T-helper 1 cell (primary cell): ENCODE results near the gene STAP2.

Experiments
- DNase-seq, 5 donors: peaks; one replicate each; pipeline ENCODE4 v3.0.0-alpha.2; 2012 to 2020

Gene STAP2

DNA sequence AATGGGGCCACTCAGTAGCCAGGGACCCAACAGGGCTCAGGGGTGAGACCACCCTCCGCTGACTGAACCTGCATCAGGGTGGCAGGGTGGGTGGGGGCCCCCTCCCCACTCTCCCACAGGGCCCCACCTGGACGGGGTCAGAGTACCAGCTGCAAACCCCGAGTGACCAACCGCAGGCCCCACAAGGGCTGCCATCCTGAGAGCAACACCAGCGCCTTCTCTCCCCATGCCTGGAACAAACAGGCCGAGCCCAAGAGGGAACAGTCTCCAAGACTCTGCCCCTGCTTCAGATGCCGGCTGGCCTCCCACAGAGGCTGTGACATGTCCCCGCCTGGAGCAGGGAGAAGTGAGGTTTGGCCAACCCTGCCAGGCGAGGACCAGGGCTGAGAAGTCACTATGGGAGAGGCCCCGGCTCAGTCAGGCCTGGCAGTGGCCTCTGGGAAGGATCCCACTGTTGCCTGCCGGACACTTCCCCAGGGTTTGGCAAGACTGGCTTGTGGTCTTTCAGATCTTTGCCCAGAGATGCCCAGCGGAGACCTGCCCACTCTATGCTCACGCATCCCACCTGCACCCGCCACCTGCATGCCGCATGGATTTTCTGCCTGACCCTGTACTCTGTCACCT lies 31.9 kb upstream of the STAP2 start:
- DNase-seq: no peak

DNA sequence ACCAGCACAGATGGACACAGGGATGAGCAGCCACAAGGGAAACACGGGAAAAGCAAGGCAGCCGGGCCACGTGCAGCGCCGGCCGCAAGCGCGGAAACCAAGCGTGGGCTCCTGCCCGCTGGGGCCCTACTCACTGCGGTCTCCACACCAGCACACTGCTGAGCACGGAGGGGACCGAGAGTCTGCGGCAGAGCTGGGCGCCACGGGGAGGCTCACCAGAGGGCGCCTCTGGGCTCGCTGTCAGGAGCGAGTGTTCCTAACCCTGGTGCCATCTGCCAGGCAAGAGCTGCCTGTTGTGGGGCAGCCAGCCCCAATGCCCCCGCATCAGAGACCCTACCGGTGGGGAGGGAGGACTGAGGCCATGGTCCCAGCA lies 31.2 kb upstream of the STAP2 start:
- peak; percentile 44 to 90 (median 65) for DNase-seq

DNA sequence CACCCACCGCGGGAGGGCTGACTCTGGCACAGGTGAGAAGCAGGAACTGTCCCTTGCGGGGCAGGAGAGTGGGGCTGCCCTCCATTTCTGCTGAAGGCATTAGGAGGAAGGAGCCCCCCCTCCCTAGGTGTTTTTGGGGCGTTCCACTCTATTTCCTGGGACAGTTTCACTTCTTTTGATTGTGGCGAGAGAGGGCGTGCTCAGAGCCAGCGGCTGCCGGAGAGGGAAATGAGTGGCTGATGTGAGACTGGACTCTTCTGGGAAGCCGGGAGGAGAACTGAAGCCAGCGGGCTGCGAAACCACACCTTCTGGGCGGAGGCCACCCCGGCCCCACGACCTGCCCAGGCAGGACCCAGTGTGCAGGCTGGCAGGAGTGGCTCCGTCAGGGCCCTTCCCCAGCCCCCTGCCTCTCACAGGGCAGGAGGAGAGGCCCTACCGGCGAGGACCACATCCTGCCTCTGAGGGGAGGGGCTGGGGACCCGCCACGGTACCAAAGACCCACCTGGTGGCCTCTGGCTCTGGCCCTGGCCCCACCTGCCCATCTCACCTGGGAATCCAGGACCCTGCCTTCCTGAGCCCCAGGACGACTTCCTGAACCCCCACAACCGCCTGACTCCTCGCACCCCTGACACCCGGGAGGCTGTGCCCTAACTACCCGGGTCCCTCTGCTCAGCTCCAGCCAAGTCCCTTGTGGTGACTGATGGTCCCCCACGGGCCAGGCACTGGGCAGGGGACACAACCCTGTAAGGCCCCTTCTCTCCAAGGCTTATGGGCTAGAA lies 30.7 kb upstream of the STAP2 start:
- peak; percentile 56 to 93 (median 68) for DNase-seq

DNA sequence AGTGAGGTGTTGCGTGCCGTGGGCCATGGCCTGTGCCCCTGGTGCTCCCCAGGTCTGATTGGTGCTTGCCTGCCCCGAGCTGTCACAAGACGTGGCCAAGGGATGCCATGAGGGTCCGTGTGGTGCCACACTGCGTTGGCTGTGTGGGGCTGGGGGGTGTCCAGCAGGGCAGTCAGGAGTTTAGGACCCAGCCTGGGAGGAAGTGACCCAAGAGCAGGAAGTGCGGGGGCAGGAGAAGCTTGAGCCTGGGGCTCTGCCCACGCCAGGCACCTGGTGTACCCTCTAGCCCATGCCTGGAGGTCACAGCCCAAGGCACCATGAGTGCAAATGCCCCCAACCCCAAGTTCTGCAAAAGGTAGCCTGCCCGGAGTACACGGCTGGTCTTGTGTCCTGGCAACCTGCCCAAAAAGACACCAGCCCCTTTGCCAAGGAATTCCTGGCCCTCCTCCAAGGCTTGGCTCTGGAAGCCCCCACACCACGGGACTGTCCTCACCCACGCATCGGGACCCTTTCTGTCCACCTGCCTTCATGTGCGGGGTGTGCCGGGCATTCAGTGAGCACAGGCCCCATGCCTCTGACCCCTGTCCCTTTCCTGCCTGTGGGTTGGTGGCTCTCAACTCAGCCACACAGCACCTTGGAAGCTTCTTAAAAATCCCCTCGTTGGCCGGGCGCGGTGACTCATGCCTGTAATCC lies 29.6 kb upstream of the STAP2 start:
- no peak for DNase-seq

DNA sequence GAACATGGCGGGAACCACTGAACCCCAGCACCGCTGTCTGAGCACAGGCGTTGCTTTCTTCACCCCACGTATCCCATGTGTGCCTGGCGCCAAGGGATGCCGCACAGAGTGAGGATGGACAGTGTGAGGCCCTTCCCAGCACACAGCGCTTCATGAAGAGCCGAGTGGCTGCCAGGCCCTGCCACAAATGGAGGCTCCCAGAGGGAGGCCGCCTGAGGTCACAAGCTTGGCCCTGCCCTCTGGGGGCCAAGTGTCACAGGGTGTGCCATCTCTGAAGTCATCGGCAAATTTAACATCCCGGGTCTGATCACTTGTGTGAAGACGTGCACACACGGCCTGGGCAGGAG lies 29.1 kb upstream of the STAP2 start:
- DNase-seq: no peak

DNA sequence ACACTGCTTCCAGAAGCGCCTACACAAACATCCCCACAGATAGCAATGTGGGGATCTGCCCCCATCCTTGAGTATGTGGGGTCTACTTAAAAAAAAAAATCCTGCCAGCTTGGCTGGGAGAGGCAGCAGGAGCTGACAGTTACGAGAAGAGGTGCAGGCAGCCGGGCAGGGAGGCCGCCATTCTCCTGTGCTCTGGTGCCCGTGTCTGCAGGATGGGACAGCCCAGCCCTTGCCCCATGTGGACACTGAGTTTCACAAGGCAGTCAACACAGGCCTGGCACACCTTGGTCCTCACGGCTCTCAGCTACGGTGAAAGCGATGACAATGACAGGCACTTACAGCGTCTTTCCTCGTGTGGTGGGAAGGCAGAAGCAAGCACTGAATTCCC lies 28.7 kb upstream of the STAP2 start:
- DNase-seq: no peak

DNA sequence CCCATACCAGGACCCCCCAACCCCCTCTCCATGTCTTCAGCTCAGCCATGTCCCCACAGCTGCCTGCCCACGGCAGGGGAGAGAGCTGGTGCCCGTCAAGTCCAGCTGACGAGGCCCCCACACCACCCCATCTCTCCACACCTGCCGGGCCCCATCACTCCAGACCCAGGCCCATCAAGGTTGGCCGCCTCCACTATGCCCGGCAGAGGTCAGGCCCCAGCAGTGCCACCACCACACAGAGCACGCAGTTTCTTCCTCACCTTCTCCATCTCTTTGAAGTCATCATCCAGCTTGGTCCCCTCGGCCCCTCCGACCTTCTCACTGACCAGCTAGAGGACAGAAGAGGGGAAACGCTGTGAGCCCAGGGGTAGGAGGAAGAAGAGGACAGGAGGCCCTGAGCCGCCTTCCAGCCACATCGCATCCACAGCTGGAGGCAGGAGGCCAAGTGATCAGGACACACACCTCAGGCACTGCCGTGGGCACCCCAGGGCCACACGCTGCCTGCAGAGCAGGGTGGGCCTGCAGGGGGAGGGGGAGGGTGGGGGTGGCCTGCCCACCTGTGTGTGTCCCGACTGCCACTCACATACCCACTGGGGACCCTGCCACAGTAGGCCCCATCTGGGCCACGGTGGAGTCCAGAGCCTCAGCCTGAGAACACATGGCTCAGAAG lies 28.2 kb upstream of the STAP2 start:
- DNase-seq: no peak

DNA sequence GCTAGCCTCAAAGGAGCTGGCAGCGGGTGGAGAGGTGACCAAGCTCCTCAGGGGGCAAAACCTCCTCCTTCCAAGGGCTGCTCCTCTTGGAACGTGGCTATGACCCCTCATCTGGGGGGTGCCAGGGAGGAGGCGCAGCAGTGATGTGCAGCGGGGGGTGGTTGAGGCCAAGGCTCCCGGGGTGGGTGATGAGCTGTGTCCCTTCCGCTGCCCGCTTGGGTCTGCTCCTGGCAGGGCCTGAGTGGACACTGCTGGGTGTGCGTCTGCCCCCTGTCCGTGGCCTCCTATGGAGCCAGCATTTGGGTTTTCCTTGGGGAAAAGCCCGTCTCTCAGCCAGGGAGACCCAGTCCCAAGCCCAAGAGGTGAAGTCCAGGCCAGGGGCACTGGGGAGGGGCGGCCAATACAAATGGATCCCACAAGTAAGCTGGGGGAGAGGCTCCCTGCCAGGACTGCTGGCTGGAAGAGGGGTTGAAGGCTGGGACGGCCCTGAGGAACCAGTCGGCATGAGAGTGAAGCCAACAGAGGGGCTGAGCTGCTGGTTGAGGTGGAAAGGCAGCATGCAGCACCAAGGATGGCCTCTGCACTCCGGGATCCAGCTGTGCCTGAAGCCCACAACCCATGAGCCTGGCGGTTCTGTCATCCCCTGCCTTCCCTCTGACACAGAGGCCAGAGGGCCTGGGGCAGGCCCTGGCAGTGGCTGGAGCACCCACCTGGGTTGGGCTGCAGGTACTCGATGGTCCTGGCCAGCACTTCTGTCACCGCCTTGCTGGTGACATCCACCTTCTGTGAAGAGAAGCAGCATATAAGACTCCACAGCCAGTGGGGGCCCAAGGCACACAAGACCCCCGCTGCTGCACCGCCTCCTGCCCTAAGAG lies 27.4 kb upstream of the STAP2 start:
- DNase-seq: no peak

DNA sequence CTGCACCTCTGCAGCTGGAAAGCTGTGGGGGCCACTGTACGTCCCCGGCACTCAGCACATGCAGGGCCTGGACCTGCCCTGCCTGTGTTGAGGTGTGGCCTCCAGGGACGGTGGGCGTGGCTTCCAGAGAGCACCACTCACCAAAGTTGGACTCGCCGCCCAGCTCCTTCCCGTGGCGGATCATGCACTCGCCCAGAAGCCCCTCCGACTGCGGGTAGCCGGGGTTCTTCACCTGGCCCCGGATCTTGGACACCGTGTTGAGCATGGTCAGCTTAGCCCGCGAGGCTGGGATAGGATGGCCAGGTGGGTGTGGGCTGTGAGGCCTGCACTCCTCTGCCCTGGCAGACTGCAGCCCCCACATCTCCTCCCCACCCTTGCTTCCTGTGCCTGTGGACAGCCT lies 26.7 kb upstream of the STAP2 start:
- DNase-seq: no peak

DNA sequence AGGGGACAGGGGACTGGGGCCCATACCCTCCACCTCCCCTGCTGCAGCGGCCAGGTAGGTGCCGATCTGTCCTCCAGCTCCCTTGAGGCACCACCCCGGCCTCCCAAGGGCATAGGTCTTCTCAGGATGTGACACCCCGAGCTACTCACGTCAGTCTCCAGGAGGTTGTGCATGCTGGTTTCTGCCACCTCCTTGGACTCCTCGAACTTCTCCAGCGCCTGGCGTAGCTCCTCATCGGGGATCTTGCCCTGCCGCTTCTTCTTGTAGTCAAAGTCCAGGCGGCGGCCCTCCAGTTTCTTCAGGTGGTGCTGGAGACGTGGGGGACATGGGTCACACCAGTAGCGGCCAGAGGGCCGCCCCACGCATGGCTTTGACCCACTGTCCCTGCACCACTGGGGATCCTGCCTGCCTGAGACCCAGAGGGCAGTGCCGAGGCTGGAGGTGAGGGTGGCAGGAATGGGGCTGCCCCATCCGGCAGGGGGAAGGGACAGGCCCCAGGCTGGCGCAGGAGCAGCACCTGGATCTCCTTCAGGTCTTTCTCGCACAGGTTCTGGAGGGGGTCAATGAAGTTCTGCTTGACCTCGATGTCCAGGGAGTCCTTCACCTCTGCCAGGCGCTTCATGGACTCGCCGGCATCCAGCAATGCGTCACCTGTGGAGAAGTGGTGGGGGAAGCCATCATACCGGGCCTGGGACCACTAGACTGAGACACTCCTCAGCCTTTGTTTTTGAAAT lies 25.1 kb upstream of the STAP2 start:
- DNase-seq: no peak

DNA sequence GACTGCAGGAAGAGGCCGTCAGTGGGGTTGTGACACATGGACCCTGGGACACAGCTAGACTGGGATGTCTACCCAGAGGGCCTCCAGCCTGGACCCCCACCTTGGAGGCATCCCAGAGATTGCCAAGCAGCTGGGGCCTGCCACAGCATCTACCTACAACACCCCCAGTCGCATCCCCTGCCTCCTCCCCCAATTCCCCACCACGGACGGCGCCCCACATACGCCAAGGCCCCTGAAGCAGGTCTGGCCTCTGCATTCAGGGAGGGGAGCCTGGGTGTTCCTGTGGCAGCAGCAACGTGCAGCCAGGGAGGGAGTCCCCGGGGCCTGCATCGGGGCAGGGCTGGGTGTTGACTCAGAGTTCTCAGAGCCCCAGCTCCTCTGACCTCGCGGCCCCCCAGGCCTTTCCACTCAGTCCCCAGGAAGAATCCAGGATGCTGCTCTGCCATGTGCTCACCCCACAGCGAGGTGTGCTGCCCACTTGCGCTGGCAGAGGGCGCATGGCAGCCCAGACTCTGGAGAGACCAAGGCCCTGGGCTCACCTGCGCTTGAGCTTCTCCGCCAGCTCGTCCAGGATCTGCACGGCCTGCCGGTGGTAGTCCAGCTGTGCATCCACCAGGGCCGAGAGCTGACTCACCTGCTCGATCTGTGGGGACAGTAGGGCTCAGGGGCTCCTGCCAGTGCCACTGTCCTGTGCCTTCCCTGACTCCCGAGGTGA lies 24.4 kb upstream of the STAP2 start:
- no peak for DNase-seq

DNA sequence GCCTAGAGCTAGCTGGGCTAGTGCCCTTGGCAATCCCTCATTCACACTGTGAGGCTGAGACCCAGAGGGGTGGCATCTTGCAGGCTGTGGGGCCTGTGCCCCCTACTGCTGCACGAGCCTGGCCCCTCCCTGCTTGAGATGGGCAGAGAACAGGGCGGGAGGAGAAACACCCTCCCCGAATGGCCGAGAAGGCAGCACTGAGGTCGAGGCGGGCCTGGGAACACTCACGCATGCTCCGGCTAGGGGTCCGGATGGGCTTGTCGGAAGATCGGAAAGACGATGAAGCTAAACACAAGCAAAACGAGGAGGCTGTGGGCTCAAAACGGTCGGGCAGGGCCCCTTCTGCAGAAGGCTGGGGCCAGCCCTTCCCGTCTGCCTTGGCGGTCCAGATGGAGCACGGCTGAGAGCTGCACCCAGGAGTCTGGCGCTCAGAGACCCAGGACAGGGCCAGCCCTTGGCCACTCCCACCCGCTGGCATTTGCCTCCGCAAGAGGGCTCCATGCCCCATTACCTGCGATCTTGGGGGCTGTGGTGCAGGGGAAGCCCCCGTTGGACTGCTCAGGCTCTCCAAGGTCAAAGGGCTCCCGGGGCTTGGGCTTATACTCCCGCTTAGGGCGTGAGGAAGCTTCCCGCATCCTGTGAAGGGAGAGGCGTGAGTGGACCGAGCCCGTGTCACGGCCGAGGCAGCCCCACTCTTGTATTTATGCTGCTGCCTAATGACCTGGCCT lies 23.6 kb upstream of the STAP2 start:
- DNase-seq: no peak

DNA sequence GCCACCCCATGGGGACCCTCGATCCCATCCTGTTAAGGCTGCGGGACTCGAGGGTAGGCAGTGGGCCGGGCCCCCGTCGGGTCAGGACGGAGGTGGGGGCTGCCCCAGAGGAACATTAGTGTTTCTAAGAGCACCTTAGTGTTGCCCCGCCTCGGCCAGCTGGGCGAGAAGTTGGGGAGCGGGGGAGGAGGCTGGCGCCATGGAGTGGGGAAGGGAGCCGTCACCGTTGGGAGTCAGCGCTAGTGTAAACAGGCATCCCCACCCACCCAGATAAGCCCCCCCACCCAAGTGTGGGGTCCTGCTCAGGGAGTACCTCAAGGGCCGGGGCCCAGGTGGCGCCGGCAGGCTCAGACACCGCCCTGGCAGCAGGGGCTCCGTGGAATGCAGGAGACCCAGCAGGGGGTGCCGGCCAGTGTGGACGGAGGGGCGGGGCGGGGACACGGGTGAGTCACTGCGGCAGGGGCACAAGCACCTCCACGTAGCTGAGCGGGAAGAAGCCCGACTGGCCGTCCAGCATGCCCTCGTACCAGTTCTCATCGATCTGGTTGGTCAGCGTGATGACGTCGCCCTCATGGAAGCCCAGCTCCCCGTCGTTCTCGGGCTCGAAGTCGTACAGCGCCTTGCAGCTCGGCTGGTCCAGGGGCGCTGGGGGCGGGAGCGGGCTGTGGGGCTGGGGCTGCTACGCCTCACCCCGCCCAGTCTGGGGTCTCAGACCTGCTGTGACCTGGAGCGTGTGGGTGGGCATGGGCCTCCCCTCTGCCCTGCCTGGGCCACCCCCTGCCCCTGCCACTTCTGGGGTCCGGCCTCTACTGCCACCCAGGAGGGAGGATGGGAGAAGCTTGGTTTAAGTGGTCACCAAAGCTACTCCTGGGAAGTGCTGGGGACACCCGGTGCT lies 22.8 kb upstream of the STAP2 start:
- DNase-seq: no peak

DNA sequence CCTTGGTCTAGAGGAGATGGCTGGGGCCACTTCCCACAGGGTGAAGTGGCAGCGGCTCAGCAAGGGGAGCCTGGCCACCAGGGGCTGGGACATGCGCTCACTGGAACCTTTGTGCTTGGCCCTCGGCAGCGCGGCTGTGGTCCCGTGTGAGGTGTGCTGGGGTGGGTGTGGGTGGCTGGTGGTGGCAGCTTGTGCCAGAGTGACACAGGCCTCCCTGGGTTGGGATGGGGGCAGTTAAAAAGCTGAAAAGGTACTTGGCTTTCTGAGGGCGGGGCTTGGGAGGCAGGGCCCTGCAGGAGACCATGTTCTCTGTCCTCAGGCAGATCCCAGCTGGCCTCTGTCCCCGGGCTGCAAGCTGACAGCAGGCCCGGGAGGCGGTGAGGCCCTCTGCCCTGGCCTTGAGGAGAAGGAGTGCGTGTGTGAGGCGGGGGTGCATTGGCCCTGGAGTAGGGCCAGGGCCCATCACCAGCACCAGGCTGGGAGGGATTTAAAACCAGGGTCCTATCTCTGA lies 22.1 kb upstream of the STAP2 start:
- no peak for DNase-seq

DNA sequence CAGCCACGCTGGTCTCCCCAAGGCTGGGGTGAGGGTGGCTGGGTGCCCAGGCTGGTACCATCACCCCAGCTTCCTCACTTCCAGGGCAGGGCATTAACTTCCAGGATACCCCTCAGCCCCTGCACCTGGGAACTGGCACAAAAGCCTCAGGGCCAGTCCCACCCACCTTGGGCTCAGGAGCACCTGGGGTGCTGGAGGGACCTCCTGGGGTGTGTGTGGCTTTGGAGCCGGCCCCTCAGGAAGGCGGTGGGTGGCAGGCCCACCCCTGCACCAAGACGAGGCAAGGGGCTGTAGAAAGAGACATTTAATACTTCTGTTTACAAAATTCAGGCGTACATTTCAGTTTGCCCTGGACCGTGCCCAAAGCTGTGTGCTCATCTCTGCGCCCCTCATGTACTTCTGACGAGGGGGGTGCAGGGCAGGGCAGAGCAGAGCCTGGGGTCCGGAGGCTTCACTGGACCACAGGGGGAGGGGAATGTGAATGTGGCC lies 21.5 kb upstream of the STAP2 start:
- no peak for DNase-seq

DNA sequence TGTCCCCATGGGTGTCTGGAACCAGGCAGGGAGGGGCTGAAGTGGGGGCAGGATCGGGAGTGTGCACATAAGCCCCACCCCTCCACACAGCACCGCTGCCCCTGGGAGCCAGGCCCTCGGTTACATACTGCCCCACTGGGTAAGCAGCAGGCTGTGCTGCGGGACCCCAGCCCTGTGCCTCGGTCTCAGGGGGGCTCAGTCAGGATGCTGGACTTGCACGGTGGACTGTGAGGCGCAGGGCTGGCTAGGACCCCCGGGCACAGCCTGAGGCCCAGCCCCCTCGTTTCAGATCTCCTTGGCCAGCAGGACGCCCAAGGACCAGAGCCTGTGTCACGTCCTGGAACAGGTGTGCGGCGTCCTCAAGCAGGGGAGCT lies 21.0 kb upstream of the STAP2 start:
- no peak for DNase-seq

DNA sequence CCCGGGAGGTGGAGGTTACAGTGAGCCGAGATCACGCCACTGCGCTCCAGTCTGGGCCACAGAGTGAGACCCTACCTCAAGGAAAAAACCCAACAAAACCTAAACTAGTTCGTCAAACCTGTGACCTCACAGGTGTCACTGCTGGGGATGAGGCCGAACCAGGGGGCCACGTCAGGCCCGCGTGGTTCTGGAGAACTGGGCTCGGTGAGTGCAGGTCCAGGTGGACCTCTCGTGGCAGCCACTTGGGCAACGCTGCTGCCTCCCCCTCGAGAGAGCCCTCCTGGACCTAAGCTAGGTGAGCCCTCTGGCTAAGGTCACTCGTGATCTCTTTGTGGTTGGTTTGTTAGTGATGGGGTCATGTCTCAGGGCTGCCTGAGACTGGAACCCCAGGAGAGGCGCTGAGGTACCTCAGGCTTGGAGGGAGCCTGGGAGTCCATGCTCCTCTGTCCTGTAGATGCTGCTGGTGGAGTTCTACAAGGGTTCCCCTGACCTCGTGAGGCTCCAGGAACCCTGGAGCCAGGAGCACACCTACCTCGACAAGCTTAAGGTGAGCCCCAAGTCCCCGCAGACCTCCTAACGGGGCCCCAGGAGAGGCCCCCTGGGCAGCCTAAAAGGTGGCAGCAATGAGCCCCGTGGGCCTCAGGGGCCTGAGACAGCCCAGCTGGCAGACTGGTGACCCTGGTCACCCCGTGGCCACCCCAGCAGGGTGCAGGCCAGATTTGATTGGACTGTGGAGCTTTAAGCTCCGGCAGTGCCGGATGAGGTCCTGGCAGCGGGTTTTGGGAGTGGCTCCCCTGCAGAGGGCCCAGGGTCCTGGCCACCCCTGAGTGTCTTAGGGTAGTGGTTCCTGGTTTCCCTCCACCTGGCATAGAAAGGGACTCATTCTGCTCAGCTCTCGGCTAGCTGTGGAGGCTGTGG lies 20.3 kb upstream of the STAP2 start:
- DNase-seq: no peak

DNA sequence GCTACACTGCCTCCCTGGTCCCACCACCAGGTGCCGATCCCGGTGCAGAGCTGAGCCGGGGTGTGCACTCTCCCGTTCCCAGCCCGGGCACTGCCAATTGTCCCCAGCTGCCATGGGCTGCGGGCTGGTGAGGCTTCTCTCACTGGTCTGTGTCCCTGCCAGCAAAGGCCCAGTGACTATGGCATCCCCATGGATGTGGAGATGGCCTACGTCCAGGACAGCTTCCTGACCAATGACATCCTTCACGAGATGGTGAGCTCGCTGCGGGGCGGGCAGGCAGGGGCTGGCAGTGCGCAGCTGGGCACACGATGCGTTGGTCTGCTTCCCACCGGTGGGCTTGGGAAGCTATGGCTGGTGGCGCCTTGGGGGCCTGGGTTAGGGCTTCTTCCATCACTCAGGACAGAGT lies 19.3 kb upstream of the STAP2 start:
- no peak for DNase-seq
